MM.1S (cell line): ENCODE data around the gene SYPL2.

Experiments used
- EZH2 ChIP-seq: fragments of 300-600 bp; sonication (generic); optimal IDR thresholded peaks from 2 replicates; pipeline ENCODE3; 2017; ENCODE audit warnings: low read depth, mild to moderate bottlenecking, antibody characterized with exemption, low read length, mixed read lengths
- EZH2phosphoT487 ChIP-seq: fragments of 300-600 bp; sonication (generic); IDR thresholded peaks from 2 replicates; pipeline ENCODE4 v1.6.1; 2018; ENCODE audit warnings: antibody characterized with exemption, low read length
- TF ChIP-seq, protein P1 (sequence below): fragments of 300-600 bp; sonication (generic); IDR thresholded peaks from 2 replicates; pipeline ENCODE4 v1.5.1; 2016; ENCODE audit warnings: antibody characterized with exemption, low read length, mixed read lengths

DNA sequence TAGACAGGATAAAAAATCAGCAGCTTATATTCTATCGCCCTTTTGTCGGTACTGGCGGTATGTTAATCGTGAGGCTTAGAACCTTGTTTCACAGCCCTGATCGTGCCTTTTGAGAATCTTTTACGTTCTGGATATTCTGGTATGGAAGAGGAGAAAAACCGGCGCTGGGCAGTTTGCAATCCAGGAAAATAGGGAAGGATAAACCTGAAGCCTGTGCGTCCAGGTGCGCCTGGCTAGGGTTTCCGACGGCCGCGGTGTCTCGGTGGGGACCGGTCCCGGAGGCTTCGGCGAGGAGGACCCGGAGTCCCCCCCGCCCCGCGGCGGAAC is 258 bp upstream of the SYPL2 start:
- TF ChIP-seq, protein P1, sequence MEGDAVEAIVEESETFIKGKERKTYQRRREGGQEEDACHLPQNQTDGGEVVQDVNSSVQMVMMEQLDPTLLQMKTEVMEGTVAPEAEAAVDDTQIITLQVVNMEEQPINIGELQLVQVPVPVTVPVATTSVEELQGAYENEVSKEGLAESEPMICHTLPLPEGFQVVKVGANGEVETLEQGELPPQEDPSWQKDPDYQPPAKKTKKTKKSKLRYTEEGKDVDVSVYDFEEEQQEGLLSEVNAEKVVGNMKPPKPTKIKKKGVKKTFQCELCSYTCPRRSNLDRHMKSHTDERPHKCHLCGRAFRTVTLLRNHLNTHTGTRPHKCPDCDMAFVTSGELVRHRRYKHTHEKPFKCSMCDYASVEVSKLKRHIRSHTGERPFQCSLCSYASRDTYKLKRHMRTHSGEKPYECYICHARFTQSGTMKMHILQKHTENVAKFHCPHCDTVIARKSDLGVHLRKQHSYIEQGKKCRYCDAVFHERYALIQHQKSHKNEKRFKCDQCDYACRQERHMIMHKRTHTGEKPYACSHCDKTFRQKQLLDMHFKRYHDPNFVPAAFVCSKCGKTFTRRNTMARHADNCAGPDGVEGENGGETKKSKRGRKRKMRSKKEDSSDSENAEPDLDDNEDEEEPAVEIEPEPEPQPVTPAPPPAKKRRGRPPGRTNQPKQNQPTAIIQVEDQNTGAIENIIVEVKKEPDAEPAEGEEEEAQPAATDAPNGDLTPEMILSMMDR = no peak
- TF ChIP-seq EZH2phosphoT487 (no peak), EZH2 (no peak)
